DMS79 (cell line): ENCODE results near the gene PFDN4.

Source experiments
- DNase-seq: peaks from one replicate; lab custom pipeline; 2025; lab: John Stamatoyannopoulos, UW

Gene PFDN4

DNA sequence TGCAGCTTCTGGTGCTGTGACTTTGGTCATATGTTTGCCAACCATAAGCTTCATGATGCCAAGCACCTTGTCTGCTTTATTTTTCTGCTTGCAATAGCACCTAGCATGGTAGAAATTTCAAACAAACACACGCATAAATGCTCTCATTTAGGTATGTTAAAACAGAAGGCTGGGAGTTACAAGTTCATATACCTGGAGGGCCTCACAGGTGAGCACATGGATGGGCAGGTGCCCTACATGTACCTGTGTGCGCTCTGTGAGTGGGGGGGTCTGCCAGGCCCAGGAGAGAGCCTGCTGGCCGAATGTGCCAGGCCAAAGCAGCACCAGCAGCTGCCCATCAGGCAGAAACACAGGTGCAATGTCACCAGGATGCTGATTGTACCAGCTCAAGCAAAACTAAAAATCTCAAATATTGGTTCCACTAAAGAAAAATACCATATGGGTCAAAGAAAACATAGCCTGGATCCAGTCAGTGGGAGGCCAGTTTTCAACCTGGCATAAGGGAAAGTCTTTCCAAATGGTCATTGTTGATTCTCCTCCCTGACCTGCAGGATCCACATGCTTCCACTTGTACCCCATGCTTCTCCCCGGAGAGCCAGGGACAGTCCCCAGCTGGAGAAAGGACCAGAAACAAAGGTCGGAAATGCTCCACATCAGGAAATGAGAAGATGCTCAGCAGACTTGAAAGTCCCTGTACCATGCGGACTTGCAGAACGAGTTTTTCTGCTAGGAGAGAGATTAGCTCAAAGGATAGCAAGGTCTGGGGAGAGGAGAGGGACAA is 7.2 kb upstream of the PFDN4 start:
- no peak for DNase-seq

DNA sequence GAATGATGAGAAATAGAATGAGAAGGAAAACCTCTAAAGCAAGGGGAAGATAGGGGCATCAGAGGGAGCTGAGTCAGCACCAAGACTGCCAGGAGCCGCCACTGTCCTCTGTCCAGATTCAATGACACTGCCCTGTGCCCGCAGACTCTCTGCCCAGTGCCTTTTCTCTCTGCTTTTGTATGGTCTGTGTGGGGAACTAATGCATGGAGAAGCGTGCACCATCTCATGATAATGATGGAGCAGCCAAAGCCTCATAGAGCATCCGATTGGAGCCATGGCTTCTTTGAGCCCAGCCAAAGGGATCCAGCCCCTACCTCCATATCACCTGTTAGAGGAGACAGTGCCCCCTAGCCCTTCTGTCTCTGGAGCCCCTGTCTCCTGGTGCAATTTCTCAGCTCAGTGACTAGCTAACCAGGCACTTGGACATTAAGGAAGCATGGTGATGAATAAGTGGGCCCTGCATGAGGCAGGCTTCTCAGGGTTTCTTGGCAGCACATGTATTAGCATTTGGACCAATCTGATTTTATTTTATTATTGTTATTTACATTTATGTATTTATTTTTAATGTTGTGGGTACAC is 6.5 kb upstream of the PFDN4 start:
- no peak for DNase-seq

DNA sequence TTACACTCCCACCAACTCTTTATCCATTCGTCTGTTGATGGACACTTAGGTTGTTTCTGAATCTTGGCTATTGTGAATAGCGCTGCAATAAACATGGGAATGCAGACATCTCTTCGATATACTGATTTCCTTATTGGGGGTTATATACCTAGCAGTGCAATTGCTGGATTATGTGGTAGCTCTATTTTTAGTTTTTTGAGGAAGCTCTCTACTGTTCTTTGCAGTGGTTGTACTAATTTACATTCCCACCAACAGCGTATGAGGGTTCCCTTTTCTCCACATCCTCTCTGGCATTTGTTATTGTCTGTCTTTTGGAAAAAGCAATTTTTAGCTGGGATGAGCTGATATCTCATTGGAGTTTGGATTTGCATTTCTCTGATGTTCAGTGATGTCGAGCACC is 4.6 kb upstream of the PFDN4 start:
- DNase-seq, result no peak

DNA sequence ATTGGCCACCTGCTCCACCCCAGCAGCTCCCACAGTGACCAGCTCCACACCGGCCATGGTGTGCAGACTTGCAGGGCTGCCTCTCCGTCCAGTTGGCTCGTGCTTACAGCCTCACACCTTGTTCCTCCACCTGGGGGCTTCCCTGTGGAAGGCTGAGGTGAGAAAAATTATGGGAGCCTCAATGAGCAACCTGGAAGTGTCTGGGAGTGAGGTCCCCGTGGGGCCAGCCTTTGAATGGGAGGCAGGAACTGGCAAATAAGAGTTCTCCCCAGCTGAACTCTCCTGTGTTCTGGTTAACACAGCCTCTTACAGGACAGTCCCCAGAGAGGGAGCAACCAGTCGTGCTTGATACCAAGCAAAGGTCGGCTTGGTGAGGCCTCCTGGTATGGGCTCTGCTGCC is 3.8 kb upstream of the PFDN4 start:
- no peak for DNase-seq

DNA sequence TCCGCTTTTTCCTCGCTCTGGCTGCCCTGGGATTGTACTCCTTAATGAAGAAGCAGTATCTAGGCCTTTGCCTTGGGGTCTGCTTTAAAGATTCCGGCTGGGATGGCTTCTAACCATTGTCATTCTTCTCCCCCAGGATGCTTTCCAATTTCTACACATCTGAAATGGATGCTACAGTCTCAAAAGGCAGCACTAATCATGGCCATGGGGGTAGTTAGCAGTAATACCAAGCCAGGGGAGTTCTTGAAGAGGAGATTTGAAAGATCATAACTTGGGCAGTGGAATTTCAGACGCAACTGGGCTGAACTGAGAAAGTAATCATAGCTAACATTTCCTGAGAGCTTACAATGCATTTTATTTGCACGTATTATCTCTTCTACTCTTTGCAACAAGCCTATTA is 3.4 kb upstream of the PFDN4 start:
- no peak for DNase-seq

DNA sequence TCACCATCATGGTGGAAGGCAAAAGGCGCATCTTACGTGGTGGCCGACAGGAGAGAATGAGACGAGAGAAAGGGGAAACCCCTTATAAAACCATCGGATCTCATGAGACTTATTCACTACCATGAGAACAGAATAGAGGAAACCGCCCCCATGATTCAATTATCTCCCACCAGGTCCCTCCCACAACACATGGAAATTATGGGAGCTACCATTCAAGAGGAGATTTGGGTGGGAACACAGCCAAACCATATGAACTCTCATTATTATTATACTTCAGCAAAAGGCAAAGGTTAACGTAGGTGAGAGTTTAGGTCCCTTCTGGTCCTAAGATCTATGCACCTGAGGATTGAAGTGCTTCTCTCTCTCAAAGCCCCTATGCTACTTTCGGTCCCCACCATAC is 2.4 kb upstream of the PFDN4 start:
- no peak for DNase-seq

DNA sequence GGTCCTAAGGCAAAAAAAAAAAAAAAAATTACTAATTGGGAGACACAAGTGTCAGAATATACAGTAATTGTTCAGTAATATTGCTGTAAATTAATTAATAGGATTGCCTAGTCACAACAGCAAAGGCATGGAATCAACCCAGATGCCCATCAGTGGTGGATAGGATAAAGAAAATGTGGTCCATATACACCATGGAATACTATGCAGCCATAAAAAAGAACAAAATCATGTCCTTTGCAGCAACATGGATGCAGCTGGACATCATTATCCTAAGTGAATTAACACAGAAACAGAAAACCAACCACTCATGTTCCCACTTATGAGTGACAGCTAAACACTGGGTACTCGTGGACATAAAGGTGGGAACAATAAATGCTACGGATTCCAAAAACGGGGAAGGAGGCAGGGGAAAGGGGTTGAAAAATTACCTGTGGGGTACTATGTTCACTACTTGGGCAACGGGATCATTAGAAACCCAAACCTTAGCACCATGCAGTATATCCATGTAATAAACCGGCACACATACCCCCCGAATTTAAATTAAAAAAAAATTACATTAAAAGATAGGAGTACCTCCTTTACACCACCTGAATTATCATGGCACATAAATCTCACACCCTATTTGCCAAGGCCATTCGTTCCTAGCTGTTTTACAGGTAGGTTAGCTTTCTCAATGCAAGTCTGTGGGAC is 689 bp upstream of the PFDN4 start:
- no peak for DNase-seq

DNA sequence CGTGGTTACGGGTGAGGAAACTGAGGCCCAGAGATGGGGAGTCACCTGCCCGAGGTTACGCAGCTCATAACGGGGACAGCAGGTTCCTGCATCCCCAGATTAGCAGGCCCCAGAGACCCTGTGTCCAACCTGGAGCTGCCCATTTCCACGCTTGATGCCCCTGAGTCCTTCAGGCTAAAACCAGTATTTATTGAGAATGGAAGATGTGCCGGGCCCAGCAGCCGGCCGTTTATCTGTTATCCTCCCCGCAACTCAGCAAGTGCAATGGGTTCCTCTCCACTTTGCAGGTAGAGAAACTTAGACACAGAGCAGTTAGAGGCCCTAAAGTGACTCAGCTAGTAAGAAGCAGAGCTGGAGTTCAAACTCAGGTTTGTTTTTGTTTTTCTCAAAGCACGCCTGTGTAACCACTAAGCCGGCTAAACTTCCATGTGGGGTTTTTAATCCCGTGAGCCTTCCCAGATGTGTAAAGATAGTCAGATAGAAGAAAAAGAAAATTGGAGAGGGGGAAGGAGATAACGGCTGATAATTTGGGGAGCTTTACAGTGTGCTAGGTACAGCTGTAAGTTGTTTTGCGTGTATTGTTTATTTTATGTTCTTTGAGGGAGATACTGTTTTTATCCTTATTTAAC is 775 bp downstream of the PFDN4 start:
- no peak for DNase-seq

DNA sequence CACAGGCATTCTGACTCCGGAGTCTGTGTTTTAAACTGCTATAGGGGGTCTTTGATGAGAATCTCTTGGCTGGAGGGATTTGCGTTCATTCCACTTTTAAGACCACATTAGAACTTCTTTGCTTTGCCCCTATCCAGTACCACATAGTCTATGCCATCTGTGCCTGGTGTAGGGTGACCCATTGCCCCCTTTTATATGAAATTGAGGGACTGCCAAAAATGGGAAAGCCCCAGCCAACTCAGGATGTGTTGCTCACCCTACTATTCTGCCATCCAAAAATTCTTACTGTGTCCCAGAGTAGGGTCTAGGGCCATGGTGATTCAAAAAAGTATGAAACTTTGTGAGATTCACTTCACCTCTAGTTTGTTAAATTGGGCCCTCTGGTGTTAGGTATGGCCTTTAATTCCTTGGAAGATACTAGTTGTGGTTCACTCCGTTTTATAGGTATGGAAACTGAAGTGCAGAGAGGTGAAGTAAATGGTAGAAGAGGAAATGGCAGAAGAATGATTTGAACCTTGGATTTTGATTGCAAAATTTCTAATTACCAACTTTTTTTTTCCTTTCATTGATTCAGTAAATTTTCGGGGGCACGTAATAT is 1.4 kb downstream of the PFDN4 start:
- no peak for DNase-seq

DNA sequence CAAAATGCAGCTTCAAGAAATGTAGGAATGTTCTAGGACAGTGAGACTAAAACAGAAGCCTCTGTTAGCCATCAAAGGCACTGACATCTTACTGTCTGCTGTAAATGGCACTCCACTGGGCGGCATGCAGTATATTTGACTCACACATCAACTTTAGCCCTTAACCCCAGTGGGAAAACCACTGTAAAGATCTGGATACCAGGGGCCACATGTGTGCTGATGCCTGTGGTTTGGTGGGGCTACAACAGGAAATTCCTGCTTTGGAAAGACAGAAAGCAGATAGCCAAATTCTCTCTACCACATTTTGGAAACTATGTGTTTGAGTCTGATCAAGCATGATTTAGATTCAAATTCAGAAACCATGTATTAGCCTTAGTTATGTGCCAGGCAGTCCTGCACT is 4.3 kb downstream of the PFDN4 start:
- DNase-seq, result no peak

DNA sequence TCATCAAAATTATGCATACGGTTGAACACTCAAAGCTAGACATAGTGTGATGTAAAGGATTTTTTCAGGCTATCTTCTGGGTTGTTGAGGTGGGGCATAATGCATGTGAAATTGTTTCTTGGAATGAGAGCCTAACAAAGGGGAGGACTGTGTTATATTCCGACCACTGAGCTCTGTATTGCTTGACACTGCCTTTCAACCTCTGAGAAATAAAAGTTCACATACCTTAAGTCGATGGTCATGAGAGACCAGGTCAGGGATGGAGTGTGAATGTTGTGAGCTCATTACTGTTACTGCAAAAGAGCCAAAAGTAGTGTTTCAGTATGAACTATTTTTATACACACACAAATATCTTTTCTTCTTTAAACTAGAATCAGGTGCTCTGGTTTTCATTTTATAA is 5.0 kb downstream of the PFDN4 start:
- DNase-seq, result no peak

DNA sequence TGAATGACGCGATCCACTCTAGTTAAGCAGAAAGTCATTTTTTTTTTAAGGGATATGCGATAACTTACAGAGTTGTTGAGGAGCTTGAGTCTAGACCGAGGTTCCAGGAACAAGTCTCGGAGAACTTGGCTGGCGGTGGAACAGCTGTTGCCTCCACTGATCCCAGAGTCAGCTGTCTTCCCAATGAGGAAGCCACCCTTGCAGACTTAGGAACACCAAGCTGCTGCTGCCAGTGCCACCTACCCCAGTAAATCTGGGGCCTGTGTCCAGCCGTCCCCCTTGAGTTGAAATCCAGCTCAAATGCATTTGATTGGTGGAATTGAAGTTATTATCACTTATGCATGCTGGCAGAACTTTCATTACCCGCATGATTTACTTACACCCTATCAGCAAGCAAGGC is 6.7 kb downstream of the PFDN4 start:
- no peak for DNase-seq

DNA sequence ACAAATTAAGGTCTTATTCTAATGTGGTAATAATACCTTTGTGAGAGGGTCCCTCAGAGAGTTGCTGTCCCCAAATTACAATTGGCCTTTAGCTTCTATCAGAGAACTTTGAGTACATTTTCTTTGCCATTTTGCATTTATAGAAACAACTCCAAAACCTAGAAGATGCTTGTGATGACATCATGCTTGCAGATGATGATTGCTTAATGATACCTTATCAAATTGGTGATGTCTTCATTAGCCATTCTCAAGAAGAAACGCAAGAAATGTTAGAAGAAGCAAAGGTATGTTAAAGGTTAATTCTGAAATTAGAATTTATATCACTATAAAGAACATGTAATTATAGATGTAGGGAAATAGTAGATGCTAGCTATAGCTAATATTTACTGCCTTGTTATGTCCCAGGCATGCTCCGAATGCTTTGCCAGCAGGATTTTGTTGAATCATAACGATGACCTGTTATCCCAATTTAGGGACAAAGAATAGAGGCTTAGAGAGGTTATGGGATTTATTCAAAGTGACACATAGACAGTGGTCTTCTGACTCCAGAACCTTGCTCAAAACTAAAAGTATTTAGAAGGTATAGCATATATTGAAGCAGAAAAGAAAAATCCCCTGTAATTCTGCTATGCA is 7.4 kb downstream of the PFDN4 start:
- DNase-seq, result no peak

DNA sequence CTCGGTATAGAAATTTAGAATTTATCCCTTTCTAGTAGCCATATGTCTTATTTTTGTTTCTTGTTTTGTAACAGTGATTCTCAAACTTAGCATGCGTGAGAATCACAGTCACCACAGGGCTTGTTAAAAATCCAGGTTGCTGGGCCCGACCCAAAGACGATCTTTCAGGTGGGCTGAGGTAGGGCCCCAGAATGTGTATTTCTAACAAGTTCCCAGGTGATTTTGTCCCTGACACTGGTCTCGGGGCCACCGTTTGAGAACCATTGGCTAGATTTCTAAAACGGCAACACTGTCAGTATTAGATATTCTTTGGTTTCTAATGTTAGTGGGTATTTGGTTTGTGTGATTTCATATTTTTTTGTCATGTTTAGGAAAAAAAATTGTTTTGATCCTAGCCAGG is 9.9 kb downstream of the PFDN4 start:
- no peak for DNase-seq

DNA sequence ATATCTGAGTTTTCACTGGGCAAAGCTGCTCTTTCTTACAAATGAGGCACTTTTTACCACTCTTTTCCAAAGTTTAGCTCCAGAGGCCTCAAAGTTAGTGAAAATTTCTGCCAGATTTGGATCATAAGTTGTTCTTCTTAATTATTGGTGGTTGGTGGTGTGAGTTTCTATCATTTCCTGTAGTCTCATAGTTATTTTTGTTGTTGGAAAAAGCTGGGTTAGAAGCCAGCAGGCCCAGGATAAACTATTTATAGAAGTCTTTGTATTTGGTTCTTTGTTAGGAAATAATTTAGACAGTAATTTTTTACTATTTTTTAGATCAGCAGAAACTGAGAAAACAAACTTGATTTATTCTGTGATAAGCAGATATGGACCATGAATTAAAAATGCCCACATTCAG is 10.6 kb downstream of the PFDN4 start:
- no peak for DNase-seq

DNA sequence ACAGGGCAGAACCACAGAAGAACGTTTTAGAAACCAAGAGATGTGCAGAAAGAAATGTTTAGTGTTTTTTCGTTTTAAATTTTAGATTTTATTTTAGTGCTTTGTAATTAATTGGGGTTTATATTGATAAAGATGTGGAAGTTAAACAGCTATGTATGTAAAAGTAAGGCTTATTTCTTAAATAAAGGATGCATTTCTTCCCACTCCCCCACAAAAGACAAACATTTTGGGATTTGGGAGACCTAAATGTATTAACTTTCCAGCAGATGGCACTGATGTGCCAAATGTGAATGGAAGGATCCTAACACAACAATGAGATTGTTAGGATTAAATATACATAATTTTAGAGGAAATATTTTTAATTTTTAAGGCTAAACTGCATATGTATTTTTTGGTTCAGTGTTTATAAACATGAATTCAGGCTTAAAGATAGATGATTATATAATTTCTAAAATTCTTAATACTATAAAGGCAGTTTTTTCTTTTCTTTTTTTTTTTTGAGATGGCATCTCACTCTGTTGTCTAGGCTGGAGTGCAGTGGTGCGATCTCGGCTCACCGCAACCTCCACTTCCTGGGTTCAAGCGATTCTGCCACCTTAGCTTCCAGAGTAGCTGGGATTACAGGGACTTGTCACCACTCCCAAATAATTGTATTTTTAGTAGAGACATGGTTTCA is 12.0 kb downstream of the PFDN4 start:
- no peak for DNase-seq

DNA sequence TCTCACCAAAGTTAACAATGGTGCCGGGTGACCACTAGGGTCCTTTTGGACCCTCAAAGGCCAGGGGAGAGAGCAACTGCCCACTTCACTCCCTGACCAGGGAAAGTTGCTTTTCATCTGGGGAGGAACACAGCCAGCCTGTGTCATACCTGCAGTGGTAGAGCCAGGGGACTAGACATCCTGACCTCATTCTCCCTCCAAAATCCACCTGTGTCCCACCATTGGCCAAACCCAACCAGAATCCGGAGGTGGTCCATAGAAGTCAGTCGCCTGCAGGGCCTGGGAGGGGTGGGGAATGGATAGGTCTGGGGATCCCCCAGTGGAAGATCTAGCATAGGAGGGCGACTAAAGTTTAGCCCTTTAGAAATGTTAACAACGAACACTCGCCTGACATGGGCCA is 12.8 kb downstream of the PFDN4 start:
- no peak for DNase-seq

DNA sequence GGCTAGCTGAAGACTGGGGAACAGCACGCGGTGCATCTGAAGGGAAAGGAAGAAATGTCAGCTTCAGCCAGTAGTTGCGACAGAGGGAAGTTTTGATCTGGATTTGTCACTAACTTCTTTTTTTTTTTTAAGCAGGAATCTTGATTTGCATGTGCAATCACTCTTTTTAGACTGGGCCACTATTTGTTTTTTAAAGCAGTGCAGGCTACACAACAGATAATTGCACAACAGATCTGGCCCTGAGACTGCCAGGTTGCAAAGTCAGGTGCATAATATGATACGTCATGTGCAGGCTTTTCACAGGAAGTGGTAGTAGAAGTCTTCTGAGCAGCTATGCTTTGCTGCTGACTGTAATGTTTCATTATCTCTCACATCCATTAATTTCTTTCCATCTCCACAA is 13.5 kb downstream of the PFDN4 start:
- no peak for DNase-seq

DNA sequence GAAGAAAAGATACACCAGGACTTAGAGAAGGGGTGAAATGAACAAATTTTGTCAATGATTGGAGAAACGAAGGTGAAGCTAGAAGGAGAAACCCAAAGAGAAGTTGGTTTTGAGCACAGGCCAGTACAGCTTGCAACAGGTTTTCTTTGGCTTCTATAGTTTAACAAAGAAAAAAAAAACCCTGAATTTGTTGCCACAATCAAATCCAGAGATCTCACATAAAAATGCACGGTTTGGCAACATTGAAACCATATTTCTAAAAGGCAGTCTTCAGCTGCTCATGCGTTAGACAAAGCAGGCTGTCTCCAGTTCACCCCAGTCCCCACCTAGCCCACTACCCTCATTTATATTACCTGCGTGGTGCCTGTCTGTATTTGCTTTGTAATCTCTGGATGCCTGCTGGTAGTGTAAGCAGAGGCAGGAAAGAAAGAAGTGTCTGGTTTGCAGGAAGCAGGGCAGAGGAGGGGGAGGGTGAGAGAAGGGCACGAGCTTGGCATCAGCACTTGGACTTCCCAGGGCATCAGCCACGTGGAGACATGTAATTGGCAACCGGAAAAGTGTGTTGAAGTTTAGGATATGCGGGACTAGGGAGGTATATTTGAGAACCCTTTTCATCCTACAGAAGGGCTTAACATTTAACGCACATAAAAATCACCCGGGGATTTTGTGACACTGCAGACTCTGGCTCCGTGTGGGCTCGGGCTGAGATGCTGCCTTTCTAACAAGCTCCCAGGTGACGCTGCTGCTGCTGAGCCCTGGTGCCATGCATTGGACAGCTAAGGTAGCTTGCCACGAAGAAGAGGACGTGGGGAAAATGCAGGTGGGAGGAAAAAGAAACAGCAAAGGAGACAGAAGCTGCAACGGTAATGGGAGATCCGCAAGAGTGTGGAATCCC is 14.4 kb downstream of the PFDN4 start:
- DNase-seq, result no peak

DNA sequence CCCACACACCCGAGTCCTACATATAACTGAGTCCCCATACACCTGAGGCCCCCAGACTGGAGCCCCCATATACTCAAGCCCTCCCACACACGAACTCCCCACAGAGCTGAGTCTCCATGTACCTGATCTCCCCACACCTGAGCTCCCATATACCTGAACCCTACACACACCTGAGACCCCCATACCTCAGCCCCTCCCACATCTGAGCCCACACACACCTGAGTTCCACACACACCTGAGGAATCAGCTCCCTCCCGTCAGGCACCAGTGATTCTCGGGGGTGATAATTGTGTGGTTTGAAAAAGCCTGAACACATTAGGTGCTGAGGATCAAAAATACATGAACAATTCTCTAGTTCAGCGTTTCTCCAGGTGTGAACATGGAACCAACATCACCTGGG is 15.4 kb downstream of the PFDN4 start:
- DNase-seq, result no peak

DNA sequence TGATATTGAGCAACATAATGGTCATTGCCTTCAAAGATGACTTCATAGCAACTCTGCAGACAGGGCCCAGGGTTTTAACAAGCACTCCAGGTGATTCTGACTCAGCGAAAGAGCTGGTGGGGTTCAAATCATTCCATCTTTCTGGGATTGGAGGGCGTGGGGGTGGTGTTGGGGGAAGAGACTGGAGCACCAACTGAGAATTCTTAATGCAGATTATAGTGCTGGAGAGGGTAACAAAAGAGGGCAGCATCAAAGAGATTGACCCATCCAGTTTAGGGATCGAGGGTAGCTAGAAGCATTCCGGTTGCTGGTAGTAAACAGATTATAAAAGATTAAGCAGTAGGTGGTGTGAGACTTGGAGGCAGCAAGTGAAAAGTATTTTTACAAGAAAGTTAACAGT is 15.9 kb downstream of the PFDN4 start:
- DNase-seq, result no peak
